ENCODE measurements around the gene GPC5.

DNA sequence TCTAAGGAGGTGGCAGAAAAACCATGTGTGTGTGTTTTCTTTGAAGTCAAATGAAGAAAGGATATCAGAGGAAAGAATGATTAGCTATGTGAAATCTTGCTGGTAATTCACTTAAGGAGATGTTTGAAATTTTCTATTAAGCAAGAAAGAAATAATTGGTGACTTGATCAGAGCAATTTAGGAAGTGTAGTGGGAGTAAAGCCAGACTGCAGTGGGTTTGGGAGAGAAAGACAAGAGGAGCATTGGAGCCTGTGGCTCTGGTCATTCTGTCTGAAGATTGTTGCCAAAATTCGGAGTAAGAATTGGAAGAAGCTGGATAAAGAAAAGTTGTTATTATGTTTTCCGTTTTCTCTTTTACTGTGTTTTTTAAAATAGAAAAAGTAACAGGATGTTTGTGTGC is 640.5 kb downstream of the GPC5 start:
- TF ChIP-seq, protein P1, sequence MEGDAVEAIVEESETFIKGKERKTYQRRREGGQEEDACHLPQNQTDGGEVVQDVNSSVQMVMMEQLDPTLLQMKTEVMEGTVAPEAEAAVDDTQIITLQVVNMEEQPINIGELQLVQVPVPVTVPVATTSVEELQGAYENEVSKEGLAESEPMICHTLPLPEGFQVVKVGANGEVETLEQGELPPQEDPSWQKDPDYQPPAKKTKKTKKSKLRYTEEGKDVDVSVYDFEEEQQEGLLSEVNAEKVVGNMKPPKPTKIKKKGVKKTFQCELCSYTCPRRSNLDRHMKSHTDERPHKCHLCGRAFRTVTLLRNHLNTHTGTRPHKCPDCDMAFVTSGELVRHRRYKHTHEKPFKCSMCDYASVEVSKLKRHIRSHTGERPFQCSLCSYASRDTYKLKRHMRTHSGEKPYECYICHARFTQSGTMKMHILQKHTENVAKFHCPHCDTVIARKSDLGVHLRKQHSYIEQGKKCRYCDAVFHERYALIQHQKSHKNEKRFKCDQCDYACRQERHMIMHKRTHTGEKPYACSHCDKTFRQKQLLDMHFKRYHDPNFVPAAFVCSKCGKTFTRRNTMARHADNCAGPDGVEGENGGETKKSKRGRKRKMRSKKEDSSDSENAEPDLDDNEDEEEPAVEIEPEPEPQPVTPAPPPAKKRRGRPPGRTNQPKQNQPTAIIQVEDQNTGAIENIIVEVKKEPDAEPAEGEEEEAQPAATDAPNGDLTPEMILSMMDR (IDR thresholded peaks at IDR 0.05; ENCODE audit: low read depth, low read length, missing input control), result no peak
- TF ChIP-seq TAF1 (conservative IDR thresholded peaks at IDR 0.05) (no peak), RXRA (IDR thresholded peaks at IDR 0.05) (no peak), YY1 (IDR thresholded peaks at IDR 0.05) (no peak), FOXA1 (IDR thresholded peaks at IDR 0.05) (no peak), EGR1 (IDR thresholded peaks at IDR 0.05; ENCODE audit: low read depth in 2 of 2) (no peak), RAD21 (IDR thresholded peaks at IDR 0.05) (no peak)
- TF ChIP-seq, protein P2, sequence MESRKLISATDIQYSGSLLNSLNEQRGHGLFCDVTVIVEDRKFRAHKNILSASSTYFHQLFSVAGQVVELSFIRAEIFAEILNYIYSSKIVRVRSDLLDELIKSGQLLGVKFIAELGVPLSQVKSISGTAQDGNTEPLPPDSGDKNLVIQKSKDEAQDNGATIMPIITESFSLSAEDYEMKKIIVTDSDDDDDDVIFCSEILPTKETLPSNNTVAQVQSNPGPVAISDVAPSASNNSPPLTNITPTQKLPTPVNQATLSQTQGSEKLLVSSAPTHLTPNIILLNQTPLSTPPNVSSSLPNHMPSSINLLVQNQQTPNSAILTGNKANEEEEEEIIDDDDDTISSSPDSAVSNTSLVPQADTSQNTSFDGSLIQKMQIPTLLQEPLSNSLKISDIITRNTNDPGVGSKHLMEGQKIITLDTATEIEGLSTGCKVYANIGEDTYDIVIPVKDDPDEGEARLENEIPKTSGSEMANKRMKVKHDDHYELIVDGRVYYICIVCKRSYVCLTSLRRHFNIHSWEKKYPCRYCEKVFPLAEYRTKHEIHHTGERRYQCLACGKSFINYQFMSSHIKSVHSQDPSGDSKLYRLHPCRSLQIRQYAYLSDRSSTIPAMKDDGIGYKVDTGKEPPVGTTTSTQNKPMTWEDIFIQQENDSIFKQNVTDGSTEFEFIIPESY (IDR thresholded peaks at IDR 0.05), result no peak
- TF ChIP-seq, protein P3, sequence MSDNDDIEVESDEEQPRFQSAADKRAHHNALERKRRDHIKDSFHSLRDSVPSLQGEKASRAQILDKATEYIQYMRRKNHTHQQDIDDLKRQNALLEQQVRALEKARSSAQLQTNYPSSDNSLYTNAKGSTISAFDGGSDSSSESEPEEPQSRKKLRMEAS (IDR thresholded peaks at IDR 0.05), result no peak
- TF ChIP-seq, protein P4, sequence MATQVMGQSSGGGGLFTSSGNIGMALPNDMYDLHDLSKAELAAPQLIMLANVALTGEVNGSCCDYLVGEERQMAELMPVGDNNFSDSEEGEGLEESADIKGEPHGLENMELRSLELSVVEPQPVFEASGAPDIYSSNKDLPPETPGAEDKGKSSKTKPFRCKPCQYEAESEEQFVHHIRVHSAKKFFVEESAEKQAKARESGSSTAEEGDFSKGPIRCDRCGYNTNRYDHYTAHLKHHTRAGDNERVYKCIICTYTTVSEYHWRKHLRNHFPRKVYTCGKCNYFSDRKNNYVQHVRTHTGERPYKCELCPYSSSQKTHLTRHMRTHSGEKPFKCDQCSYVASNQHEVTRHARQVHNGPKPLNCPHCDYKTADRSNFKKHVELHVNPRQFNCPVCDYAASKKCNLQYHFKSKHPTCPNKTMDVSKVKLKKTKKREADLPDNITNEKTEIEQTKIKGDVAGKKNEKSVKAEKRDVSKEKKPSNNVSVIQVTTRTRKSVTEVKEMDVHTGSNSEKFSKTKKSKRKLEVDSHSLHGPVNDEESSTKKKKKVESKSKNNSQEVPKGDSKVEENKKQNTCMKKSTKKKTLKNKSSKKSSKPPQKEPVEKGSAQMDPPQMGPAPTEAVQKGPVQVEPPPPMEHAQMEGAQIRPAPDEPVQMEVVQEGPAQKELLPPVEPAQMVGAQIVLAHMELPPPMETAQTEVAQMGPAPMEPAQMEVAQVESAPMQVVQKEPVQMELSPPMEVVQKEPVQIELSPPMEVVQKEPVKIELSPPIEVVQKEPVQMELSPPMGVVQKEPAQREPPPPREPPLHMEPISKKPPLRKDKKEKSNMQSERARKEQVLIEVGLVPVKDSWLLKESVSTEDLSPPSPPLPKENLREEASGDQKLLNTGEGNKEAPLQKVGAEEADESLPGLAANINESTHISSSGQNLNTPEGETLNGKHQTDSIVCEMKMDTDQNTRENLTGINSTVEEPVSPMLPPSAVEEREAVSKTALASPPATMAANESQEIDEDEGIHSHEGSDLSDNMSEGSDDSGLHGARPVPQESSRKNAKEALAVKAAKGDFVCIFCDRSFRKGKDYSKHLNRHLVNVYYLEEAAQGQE (IDR thresholded peaks at IDR 0.05), result no peak
